Ovary (tissue), 3 donors: Measurements from ENCODE around the gene LCOR.

Experiments used
- POLR2A ChIP-seq: fragments of 450-650 bp; IDR thresholded peaks from one replicate; pipeline ENCODE4 v1.6.1; 2017; ENCODE audit warnings: antibody characterized with exemption, mild to moderate bottlenecking, moderate library complexity
- TF ChIP-seq, protein P1 (sequence below), 3 donors: fragments of 450-650 bp in 2 of 3; fragments of 200-600 bp in 1 of 3; IDR thresholded peaks; one replicate each; pipeline versions ENCODE4 v1.5.1 to v1.8.0; 2016 to 2022; ENCODE audit warnings: antibody characterized with exemption in 3 of 3, mild to moderate bottlenecking in 1 of 3
- donor health status: DM: no; HTN: no; CAD: no.

DNA sequence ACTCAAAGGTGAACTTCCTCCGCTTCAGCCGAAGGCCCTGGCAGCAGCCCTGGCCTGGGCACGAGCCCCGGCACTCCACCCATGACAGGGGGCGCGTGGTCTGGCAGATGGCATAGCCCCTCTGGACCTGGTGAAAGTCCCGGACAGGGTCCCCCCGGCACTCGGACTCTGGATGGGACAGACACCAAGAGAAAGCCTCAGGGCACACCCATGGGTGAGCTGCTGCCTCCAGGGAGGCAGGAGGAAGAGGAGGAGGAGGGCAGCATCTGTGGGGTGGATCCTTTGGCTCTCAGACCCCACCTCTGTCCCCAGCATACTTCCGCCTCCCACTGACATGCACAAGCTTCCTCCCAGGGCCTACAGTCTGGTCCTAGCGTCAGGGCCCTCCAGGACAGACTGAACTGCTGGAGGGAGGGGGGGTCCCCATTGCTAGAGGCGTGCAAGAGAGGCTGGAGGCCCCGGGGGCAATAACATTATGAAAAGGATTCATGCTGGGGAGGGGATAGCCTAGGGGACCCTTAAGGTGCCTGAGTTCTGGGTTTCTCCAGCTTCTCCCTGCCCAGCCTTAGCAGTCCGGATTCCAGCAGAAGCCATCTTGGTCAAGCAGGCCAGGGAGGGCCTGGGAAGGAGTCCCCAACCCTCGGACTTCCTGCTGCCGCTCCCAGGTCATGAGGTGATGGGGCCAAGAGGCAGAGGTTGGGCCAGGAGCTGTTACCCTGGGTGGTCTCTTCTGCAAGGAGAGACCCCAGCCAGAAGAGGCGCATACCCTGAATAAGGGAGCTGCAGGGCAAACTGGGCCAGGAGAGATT is 169.3 kb downstream of the LCOR start:
- no peak for TF ChIP-seq POLR2A
- TF ChIP-seq, protein P1, sequence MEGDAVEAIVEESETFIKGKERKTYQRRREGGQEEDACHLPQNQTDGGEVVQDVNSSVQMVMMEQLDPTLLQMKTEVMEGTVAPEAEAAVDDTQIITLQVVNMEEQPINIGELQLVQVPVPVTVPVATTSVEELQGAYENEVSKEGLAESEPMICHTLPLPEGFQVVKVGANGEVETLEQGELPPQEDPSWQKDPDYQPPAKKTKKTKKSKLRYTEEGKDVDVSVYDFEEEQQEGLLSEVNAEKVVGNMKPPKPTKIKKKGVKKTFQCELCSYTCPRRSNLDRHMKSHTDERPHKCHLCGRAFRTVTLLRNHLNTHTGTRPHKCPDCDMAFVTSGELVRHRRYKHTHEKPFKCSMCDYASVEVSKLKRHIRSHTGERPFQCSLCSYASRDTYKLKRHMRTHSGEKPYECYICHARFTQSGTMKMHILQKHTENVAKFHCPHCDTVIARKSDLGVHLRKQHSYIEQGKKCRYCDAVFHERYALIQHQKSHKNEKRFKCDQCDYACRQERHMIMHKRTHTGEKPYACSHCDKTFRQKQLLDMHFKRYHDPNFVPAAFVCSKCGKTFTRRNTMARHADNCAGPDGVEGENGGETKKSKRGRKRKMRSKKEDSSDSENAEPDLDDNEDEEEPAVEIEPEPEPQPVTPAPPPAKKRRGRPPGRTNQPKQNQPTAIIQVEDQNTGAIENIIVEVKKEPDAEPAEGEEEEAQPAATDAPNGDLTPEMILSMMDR (IDR thresholded peaks at IDR 0.05), result no peak
